Keratinocyte (primary cell): Measurements from ENCODE around the gene GAN.

Experiments
- EZH2 ChIP-seq: IDR thresholded peaks from one replicate; pipeline ENCODE4 v1.6.1; 2012; ENCODE audit warnings: inconsistent platforms, mild to moderate bottlenecking, low read length, moderate library complexity
- TF ChIP-seq, protein P1 (sequence below), 3 experiments: IDR thresholded peaks in 1 of 3; conservative IDR thresholded peaks in 1 of 3; optimal IDR thresholded peaks in 1 of 3; 2 replicates in 2 of 3; 3 replicates in 1 of 3; pipeline versions ENCODE3 to v1.5.1; 2011; ENCODE audit warnings: low read length in 3 of 3, mild to moderate bottlenecking in 3 of 3, moderate library complexity in 2 of 3, control low read depth in 1 of 3, inconsistent platforms in 1 of 3; ENCODE audit not compliant: insufficient read depth in 2 of 3; ENCODE audit errors: extremely low read depth in 1 of 3

DNA sequence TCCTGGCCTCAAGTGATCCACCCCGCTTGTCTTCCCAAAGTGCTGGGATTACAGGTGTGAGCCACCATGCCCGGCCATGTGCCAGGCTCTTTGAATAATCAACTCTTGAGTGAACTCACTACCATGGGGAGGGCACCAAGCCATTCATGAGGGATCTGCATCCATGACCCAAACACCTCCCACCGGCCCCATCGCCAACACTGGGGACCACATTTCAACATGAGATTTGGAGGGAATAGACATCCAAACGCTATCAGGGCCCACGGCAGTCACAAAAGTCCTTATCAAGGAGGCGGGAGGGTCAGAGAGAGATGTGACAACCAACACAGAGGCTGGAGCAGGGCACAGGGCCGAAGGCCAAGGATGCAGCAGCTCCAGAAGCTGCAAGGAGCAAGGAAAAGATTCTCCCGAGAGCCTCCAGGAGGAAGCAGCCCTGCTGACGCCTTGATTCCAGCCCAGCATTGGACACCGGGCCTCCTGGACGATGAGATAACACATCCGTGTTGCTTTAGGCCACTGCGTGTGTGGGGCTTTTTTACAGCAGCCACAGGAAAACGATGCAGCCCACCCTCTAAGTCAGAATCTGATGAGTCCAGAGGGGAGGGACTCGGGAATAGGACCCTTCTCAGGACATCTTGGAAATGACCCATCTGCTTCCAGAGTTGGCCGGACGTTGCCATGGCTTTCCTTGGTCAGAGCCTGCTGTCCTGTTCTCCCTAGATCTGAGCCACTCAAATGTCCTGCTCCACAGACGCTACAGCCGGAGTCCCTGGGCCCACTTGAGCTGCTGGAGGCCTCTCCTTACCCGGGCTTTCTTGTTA lies 82.5 kb downstream of the GAN start:
- TF ChIP-seq, protein P1, sequence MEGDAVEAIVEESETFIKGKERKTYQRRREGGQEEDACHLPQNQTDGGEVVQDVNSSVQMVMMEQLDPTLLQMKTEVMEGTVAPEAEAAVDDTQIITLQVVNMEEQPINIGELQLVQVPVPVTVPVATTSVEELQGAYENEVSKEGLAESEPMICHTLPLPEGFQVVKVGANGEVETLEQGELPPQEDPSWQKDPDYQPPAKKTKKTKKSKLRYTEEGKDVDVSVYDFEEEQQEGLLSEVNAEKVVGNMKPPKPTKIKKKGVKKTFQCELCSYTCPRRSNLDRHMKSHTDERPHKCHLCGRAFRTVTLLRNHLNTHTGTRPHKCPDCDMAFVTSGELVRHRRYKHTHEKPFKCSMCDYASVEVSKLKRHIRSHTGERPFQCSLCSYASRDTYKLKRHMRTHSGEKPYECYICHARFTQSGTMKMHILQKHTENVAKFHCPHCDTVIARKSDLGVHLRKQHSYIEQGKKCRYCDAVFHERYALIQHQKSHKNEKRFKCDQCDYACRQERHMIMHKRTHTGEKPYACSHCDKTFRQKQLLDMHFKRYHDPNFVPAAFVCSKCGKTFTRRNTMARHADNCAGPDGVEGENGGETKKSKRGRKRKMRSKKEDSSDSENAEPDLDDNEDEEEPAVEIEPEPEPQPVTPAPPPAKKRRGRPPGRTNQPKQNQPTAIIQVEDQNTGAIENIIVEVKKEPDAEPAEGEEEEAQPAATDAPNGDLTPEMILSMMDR (optimal IDR thresholded peaks at IDR 0.05 in 1 of 3, IDR thresholded peaks at IDR 0.05 in 1 of 3, conservative IDR thresholded peaks at IDR 0.05 in 1 of 3; ENCODE audit: extremely low read depth in 1 of 3, insufficient read depth in 2 of 3, low read length in 3 of 3), result no peak
- TF ChIP-seq EZH2, result no peak
